ENCODE data around the gene SP140L. TPM values are rescaled to one million over a fixed set of nuclear protein-coding genes. Genes with fewer than 3 reads are reported as not detected.

SP140L gene
- polyA plus RNA-seq, 1 of the 3 experiments (the other 2 are of a cell fraction) = 13.5 TPM

DNA sequence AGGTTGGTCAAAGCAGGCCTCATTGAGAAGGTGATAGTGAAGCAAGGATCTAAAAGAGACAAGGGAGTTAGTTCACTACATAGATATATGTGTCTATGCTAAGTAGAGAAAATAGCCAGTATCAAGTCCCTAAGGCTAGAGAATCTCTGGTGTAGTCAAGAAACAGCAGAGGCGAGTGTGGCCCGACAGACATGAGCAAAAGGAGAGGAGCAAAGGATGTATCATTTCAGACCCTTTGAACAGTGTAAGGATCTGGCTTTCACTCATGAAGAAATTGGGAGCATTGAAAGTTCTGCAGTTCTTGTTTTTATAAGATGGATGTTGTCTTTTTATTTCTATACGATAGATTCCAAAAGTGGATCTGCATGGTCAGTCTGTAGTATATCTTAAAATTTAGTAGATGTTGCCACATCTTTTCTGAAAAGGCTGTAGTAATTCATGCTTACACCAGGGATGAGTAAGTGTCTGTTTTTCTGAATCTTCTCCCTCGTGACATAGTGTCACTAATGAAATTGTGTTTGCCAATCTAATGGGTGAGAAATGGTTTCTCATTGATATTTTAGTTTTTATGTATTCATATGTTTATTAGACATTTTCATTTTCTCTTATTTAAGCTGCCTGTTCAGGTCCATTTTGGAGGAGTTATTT, 107.8 kb downstream of the SP140L start:
- TF ChIP-seq, protein P1, sequence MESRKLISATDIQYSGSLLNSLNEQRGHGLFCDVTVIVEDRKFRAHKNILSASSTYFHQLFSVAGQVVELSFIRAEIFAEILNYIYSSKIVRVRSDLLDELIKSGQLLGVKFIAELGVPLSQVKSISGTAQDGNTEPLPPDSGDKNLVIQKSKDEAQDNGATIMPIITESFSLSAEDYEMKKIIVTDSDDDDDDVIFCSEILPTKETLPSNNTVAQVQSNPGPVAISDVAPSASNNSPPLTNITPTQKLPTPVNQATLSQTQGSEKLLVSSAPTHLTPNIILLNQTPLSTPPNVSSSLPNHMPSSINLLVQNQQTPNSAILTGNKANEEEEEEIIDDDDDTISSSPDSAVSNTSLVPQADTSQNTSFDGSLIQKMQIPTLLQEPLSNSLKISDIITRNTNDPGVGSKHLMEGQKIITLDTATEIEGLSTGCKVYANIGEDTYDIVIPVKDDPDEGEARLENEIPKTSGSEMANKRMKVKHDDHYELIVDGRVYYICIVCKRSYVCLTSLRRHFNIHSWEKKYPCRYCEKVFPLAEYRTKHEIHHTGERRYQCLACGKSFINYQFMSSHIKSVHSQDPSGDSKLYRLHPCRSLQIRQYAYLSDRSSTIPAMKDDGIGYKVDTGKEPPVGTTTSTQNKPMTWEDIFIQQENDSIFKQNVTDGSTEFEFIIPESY (IDR thresholded peaks at IDR 0.05; ENCODE audit: borderline replicate concordance, low read depth) = no peak
- TF ChIP-seq SMC3 (IDR thresholded peaks at IDR 0.05; ENCODE audit: low read depth, low read length) (no peak), ELF1 (IDR thresholded peaks at IDR 0.05) (no peak), NFIC (IDR thresholded peaks at IDR 0.05; ENCODE audit: borderline replicate concordance) (no peak), RAD21 (IDR thresholded peaks at IDR 0.05; ENCODE audit: low read length) (no peak), GATA2 (CRISPR knock-in tag; IDR thresholded peaks at IDR 0.05) (no peak), TEAD4 (IDR thresholded peaks at IDR 0.05; ENCODE audit: borderline replicate concordance, insufficient read depth) (no peak), YY1 (IDR thresholded peaks at IDR 0.05; ENCODE audit: low read depth) (no peak), FOXM1 (IDR thresholded peaks at IDR 0.05; ENCODE audit: low read depth) (no peak), FOSL2 (IDR thresholded peaks at IDR 0.05; ENCODE audit: borderline replicate concordance, low read depth) (no peak), RXRA (IDR thresholded peaks at IDR 0.05; ENCODE audit: borderline replicate concordance, low read depth) (no peak), EP300 (IDR thresholded peaks at IDR 0.05; ENCODE audit: borderline replicate concordance in 1 of 2, low read depth in 1 of 2, low read length in 1 of 2) (no peak), RFX5 (IDR thresholded peaks at IDR 0.05; ENCODE audit: low read length) (no peak), JUND (IDR thresholded peaks at IDR 0.05) (no peak), FOXJ3 (CRISPR knock-in tag; IDR thresholded peaks at IDR 0.05) (no peak), NRF1 (IDR thresholded peaks at IDR 0.05; ENCODE audit: low read depth, low read length) (no peak)
- TF ChIP-seq, protein P2, sequence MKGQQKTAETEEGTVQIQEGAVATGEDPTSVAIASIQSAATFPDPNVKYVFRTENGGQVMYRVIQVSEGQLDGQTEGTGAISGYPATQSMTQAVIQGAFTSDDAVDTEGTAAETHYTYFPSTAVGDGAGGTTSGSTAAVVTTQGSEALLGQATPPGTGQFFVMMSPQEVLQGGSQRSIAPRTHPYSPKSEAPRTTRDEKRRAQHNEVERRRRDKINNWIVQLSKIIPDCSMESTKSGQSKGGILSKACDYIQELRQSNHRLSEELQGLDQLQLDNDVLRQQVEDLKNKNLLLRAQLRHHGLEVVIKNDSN (IDR thresholded peaks at IDR 0.05; ENCODE audit: borderline replicate concordance, low read depth) = no peak
- TF ChIP-seq, protein P3, sequence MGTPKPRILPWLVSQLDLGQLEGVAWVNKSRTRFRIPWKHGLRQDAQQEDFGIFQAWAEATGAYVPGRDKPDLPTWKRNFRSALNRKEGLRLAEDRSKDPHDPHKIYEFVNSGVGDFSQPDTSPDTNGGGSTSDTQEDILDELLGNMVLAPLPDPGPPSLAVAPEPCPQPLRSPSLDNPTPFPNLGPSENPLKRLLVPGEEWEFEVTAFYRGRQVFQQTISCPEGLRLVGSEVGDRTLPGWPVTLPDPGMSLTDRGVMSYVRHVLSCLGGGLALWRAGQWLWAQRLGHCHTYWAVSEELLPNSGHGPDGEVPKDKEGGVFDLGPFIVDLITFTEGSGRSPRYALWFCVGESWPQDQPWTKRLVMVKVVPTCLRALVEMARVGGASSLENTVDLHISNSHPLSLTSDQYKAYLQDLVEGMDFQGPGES (IDR thresholded peaks at IDR 0.05; ENCODE audit: low read depth, low read length) = no peak
- TF ChIP-seq, protein P4, sequence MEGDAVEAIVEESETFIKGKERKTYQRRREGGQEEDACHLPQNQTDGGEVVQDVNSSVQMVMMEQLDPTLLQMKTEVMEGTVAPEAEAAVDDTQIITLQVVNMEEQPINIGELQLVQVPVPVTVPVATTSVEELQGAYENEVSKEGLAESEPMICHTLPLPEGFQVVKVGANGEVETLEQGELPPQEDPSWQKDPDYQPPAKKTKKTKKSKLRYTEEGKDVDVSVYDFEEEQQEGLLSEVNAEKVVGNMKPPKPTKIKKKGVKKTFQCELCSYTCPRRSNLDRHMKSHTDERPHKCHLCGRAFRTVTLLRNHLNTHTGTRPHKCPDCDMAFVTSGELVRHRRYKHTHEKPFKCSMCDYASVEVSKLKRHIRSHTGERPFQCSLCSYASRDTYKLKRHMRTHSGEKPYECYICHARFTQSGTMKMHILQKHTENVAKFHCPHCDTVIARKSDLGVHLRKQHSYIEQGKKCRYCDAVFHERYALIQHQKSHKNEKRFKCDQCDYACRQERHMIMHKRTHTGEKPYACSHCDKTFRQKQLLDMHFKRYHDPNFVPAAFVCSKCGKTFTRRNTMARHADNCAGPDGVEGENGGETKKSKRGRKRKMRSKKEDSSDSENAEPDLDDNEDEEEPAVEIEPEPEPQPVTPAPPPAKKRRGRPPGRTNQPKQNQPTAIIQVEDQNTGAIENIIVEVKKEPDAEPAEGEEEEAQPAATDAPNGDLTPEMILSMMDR (IDR thresholded peaks at IDR 0.05) = no peak
- Histone ChIP-seq H3F3A (replicated peaks; ENCODE audit: insufficient read depth) (peaks cover 24% of the 10 kb centered on the region), H3K9me3 (peaks cover 7% of the 10 kb centered on the region; the same call in 1 of the 2 replicates), H3K4me3 (ENCODE audit: low read depth in 2 of 2, low read length in 1 of 2) (no peak overlapping the region), H3K27ac (ENCODE audit: low read depth in 2 of 2, low read length in 1 of 2) (no peak overlapping the region), H3K4me1 (ENCODE audit: control insufficient read depth in 1 of 2, insufficient read depth in 2 of 2, low read depth in 1 of 2, low read length in 1 of 2) (peaks cover 0 to 6% of the 10 kb centered on the region in 2 experiments; a peak in 2 of 4 replicates), H3K9ac (no peak overlapping the region), H3K79me2 (ENCODE audit: insufficient read depth) (peaks cover 97% of the 10 kb centered on the region), H3K27me3 (ENCODE audit: insufficient read depth) (no peaks in the 10 kb centered on the region), H3K36me3 (replicated peaks in 1 of 2; ENCODE audit: control insufficient read depth in 1 of 2, insufficient read depth in 2 of 2, low read length in 1 of 2) (peaks cover 0 to 33% of the 10 kb centered on the region in 2 experiments), H2AFZ (ENCODE audit: low read depth) (no peak overlapping the region), H4K20me1 (ENCODE audit: insufficient read depth) (no peaks in the 10 kb centered on the region), H3K4me2 (no peak overlapping the region), H3K9me2 (no peaks in the 10 kb centered on the region)
- WGBS (ENCODE audit: low lambda C conversion rate) = 61% methylated on average over 4 of the region's 4 CpGs
- CTCF ChIA-PET = no interaction called here
- DNase-seq = no peak
- POLR2A ChIA-PET = no interaction called here

Data from SK-N-SH (cell line).